SK-N-SH (cell line): ENCODE data around the gene C12orf60. TPM values are rescaled to one million over a fixed set of nuclear protein-coding genes. Genes with fewer than 3 reads are reported as not detected.

Experiments
- CHD2 ChIP-seq: fragments of 150-350 bp; IDR thresholded peaks from 2 replicates; pipeline ENCODE4 v1.6.1; 2018; ENCODE audit warnings: low read length; ENCODE audit not compliant: partially characterized antibody
- ELF1 ChIP-seq: IDR thresholded peaks from 2 replicates; pipeline ENCODE4 v1.4.0; 2012
- EP300 ChIP-seq, 2 experiments: IDR thresholded peaks; 2 replicates each; pipeline versions ENCODE4 v1.4.0 to v1.6.1; 2012; ENCODE audit warnings: borderline replicate concordance in 1 of 2, low read depth in 1 of 2, low read length in 1 of 2
- EZH2phosphoT487 ChIP-seq: fragments of 200-600 bp; sonication (generic); IDR thresholded peaks from 2 replicates; pipeline ENCODE4 v1.6.1; 2017; ENCODE audit warnings: low read depth, mixed run types, mild to moderate bottlenecking, antibody characterized with exemption, moderate library complexity, borderline replicate concordance
- FOSL2 ChIP-seq: IDR thresholded peaks from 2 replicates; pipeline ENCODE4 v1.4.0; 2012; ENCODE audit warnings: low read depth, mild to moderate bottlenecking, moderate library complexity, borderline replicate concordance
- FOXM1 ChIP-seq: IDR thresholded peaks from 2 replicates; pipeline ENCODE4 v1.4.0; 2012; ENCODE audit warnings: low read depth, mild to moderate bottlenecking
- GABPA ChIP-seq: IDR thresholded peaks from 2 replicates; pipeline ENCODE4 v1.4.0; 2012; ENCODE audit warnings: low read depth, mild to moderate bottlenecking
- GATA2 ChIP-seq: sonication (generic); formaldehyde crosslinking; IDR thresholded peaks from 2 replicates; pipeline ENCODE4 v1.5.0; 2020; ENCODE audit warnings: mild to moderate bottlenecking, missing genetic modification reagents
- JUND ChIP-seq: IDR thresholded peaks from 2 replicates; pipeline ENCODE4 v1.4.0; 2012
- MEF2A ChIP-seq: IDR thresholded peaks from 2 replicates; pipeline ENCODE4 v1.4.0; 2012; ENCODE audit warnings: low read depth, borderline replicate concordance
- MXI1 ChIP-seq: IDR thresholded peaks from 2 replicates; pipeline ENCODE4 v1.6.1; 2012; ENCODE audit warnings: mild to moderate bottlenecking, low read depth, low read length, improper control_type of control experiment
- NFIC ChIP-seq: IDR thresholded peaks from 2 replicates; pipeline ENCODE4 v1.4.0; 2012; ENCODE audit warnings: borderline replicate concordance
- RAD21 ChIP-seq: IDR thresholded peaks from 2 replicates; pipeline ENCODE4 v1.6.1; 2012; ENCODE audit warnings: mild to moderate bottlenecking, low read length
- RFX5 ChIP-seq: IDR thresholded peaks from 2 replicates; pipeline ENCODE4 v1.6.1; 2012; ENCODE audit warnings: mild to moderate bottlenecking, improper control_type of control experiment, low read length
- RXRA ChIP-seq: IDR thresholded peaks from 2 replicates; pipeline ENCODE4 v1.4.0; 2012; ENCODE audit warnings: low read depth, mild to moderate bottlenecking, borderline replicate concordance
- TAF1 ChIP-seq: IDR thresholded peaks from 2 replicates; pipeline ENCODE4 v1.6.1; 2012; ENCODE audit warnings: low read depth, mild to moderate bottlenecking, low read length, moderate library complexity, borderline replicate concordance
- TCF12 ChIP-seq: IDR thresholded peaks from 2 replicates; pipeline ENCODE4 v1.4.0; 2012
- TEAD4 ChIP-seq: IDR thresholded peaks from 2 replicates; pipeline ENCODE4 v1.4.0; 2012; ENCODE audit warnings: mild to moderate bottlenecking, borderline replicate concordance; ENCODE audit not compliant: insufficient read depth
- USF2 ChIP-seq: fragments of 150-350 bp; IDR thresholded peaks from 2 replicates; pipeline ENCODE4 v1.6.1; 2017; ENCODE audit warnings: antibody characterized with exemption, low read length, low read depth, borderline replicate concordance
- polyA plus RNA-seq, 3 experiments: library from polyadenylated mRNA; depleted of rRNA; stranded (reverse); fragments of >200 nt; gene quantifications; 2 replicates each; pipeline ENCODE4 v1.2.3, GENCODE V29; 2012
- TF ChIP-seq, protein P1 (sequence below): IDR thresholded peaks from 2 replicates; pipeline ENCODE4; 2012
- TF ChIP-seq, protein P2 (sequence below): IDR thresholded peaks from 2 replicates; pipeline ENCODE4 v1.6.1; 2012; ENCODE audit warnings: mild to moderate bottlenecking, low read depth, low read length, moderate library complexity
- TF ChIP-seq, protein P3 (sequence below): IDR thresholded peaks from 2 replicates; pipeline ENCODE4 v1.4.0; 2012; ENCODE audit warnings: low read depth, borderline replicate concordance
- TF ChIP-seq, protein P4 (sequence below): fragments of 200-600 bp; sonication (generic); IDR thresholded peaks from 2 replicates; pipeline ENCODE4 v1.6.1; 2017; ENCODE audit warnings: antibody characterized with exemption, mild to moderate bottlenecking, moderate library complexity

Gene C12orf60
- polyA plus RNA-seq, 1 of the 3 experiments (the other 2 are of a cell fraction): 0.87 TPM

DNA sequence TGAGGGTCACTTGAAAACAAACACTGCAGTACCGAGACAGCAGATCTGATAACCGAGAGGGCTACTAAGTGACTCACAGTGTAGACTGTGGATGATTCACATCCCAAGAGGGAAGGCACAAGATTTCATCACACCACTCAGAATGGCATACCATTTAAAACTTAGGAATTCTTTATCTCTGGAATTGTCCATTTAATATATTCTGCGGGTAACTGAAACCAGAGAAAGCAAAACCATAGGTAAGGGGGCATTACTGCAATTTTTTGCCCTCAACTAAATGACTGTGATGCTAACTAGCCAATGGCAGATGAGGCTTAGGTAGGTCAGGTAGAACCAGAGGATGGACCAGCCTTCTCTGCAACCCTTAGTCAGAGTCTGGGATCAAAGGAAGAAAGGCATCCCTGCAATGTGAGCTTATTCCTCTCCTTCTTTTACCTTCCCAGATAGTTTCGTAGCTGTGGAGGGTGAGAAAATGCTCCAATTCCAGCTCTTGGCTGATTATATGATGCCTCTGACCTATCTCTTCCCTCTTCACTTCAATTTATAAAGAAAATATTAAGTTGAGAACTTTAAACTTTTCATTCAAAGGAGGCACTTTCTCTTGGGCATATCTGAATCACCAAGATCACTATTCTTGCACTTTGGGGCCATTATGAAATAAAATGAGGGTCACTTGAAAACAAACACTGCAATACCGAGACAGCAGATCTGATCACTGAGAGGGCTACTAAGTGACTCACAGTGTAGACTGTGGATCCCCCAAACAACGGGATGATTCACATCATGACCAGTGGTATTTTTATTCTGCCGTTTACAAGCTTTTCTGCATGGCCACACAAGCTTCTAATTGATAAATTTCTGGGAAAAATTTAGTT, 33.1 kb downstream of the C12orf60 start (continued):
- TF ChIP-seq EP300 (IDR thresholded peaks at IDR 0.05; ENCODE audit: borderline replicate concordance in 1 of 2, low read depth in 1 of 2, low read length in 1 of 2): peak in 1 of 2 experiments; percentile 91; a peak in 2 of 4 replicates
- no peak for TF ChIP-seq GABPA
- TF ChIP-seq EZH2phosphoT487: no peak
- TF ChIP-seq, protein P1, sequence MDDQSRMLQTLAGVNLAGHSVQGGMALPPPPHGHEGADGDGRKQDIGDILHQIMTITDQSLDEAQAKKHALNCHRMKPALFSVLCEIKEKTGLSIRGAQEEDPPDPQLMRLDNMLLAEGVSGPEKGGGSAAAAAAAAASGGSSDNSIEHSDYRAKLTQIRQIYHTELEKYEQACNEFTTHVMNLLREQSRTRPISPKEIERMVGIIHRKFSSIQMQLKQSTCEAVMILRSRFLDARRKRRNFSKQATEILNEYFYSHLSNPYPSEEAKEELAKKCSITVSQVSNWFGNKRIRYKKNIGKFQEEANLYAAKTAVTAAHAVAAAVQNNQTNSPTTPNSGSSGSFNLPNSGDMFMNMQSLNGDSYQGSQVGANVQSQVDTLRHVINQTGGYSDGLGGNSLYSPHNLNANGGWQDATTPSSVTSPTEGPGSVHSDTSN: peak; percentile 90
- no peak for TF ChIP-seq ELF1
- TF ChIP-seq, protein P2, sequence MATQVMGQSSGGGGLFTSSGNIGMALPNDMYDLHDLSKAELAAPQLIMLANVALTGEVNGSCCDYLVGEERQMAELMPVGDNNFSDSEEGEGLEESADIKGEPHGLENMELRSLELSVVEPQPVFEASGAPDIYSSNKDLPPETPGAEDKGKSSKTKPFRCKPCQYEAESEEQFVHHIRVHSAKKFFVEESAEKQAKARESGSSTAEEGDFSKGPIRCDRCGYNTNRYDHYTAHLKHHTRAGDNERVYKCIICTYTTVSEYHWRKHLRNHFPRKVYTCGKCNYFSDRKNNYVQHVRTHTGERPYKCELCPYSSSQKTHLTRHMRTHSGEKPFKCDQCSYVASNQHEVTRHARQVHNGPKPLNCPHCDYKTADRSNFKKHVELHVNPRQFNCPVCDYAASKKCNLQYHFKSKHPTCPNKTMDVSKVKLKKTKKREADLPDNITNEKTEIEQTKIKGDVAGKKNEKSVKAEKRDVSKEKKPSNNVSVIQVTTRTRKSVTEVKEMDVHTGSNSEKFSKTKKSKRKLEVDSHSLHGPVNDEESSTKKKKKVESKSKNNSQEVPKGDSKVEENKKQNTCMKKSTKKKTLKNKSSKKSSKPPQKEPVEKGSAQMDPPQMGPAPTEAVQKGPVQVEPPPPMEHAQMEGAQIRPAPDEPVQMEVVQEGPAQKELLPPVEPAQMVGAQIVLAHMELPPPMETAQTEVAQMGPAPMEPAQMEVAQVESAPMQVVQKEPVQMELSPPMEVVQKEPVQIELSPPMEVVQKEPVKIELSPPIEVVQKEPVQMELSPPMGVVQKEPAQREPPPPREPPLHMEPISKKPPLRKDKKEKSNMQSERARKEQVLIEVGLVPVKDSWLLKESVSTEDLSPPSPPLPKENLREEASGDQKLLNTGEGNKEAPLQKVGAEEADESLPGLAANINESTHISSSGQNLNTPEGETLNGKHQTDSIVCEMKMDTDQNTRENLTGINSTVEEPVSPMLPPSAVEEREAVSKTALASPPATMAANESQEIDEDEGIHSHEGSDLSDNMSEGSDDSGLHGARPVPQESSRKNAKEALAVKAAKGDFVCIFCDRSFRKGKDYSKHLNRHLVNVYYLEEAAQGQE: 0 out of 2 replicates have a peak, but pooled peaks have one; percentile 14
- no peak for TF ChIP-seq RFX5
- no peak for TF ChIP-seq GATA2 (CRISPR knock-in tag)
- no peak for TF ChIP-seq CHD2
- peak; percentile 94 for TF ChIP-seq TCF12
- TF ChIP-seq FOXM1: peak; percentile 80; the same call in 1 of the 2 replicates
- no peak for TF ChIP-seq USF2
- TF ChIP-seq MXI1: no peak
- TF ChIP-seq, protein P3, sequence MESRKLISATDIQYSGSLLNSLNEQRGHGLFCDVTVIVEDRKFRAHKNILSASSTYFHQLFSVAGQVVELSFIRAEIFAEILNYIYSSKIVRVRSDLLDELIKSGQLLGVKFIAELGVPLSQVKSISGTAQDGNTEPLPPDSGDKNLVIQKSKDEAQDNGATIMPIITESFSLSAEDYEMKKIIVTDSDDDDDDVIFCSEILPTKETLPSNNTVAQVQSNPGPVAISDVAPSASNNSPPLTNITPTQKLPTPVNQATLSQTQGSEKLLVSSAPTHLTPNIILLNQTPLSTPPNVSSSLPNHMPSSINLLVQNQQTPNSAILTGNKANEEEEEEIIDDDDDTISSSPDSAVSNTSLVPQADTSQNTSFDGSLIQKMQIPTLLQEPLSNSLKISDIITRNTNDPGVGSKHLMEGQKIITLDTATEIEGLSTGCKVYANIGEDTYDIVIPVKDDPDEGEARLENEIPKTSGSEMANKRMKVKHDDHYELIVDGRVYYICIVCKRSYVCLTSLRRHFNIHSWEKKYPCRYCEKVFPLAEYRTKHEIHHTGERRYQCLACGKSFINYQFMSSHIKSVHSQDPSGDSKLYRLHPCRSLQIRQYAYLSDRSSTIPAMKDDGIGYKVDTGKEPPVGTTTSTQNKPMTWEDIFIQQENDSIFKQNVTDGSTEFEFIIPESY: 0 out of 2 replicates have a peak, but pooled peaks have one; percentile 41
- TF ChIP-seq TAF1: no peak
- TF ChIP-seq, protein P4, sequence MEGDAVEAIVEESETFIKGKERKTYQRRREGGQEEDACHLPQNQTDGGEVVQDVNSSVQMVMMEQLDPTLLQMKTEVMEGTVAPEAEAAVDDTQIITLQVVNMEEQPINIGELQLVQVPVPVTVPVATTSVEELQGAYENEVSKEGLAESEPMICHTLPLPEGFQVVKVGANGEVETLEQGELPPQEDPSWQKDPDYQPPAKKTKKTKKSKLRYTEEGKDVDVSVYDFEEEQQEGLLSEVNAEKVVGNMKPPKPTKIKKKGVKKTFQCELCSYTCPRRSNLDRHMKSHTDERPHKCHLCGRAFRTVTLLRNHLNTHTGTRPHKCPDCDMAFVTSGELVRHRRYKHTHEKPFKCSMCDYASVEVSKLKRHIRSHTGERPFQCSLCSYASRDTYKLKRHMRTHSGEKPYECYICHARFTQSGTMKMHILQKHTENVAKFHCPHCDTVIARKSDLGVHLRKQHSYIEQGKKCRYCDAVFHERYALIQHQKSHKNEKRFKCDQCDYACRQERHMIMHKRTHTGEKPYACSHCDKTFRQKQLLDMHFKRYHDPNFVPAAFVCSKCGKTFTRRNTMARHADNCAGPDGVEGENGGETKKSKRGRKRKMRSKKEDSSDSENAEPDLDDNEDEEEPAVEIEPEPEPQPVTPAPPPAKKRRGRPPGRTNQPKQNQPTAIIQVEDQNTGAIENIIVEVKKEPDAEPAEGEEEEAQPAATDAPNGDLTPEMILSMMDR: no peak
- TF ChIP-seq FOSL2: peak; percentile 99
- TF ChIP-seq RXRA: peak; percentile 87
- TF ChIP-seq MEF2A: peak; percentile 46; the same call in 1 of the 2 replicates
- peak; percentile 75 for TF ChIP-seq NFIC
- peak; percentile 81; the same call in 1 of the 2 replicates for TF ChIP-seq TEAD4
- no peak for TF ChIP-seq RAD21
- peak; percentile 98 for TF ChIP-seq JUND
